D341Med (cell line): ENCODE measurements around the gene TLX2.
A peak's percentile ranks its signal among the peaks of the same experiment; 100 is the strongest.
"Not testable (repeated sequence)": the region's sequence is repeated elsewhere in the genome, so short reads cannot be mapped to it uniquely, and the experiment has no call there.

ENCODE experiments used
- DNase-seq: peaks from one replicate; pipeline ENCODE4 v3.0.0; 2012; ENCODE audit warnings: low spot score

Gene TLX2

GRCh38 chr2:74554820-74555531 is 40.7 kb downstream of the TLX2 start:
- peak; percentile 47 for DNase-seq

GRCh38 chr2:74555610-74556103 is 41.4 kb downstream of the TLX2 start:
- no peak for DNase-seq

GRCh38 chr2:74556159-74556558 is 41.9 kb downstream of the TLX2 start:
- DNase-seq, result no peak

GRCh38 chr2:74556831-74557370 is 42.7 kb downstream of the TLX2 start:
- DNase-seq, result no peak

- no peak for DNase-seq
Measured at GRCh38 chr2:74558284-74559230, 44.3 kb downstream of the TLX2 start.

GRCh38 chr2:74559912-74560311 is 45.7 kb downstream of the TLX2 start:
- DNase-seq, result no peak

- no peak for DNase-seq
Measured at GRCh38 chr2:74560591-74560990, 46.3 kb downstream of the TLX2 start.

- not testable (repeated sequence) for DNase-seq
Measured at GRCh38 chr2:74561022-74561421, 46.8 kb downstream of the TLX2 start.

- no peak for DNase-seq
Measured at GRCh38 chr2:74562126-74562775, 48.0 kb downstream of the TLX2 start.

GRCh38 chr2:74564222-74564621 is 50.0 kb downstream of the TLX2 start:
- no peak for DNase-seq

GRCh38 chr2:74566076-74566753 is 52.0 kb downstream of the TLX2 start:
- DNase-seq, result no peak

GRCh38 chr2:74566754-74567085 is 52.5 kb downstream of the TLX2 start:
- DNase-seq, result no peak
